K562 (cell line): Measurements from ENCODE around the gene RALB. TPM values are rescaled to one million over a fixed set of nuclear protein-coding genes. Genes with fewer than 3 reads are reported as not detected.

Experiments
- ATAC-seq: fragments of 200-7000 bp; cut with Tn5 transposase; 3 replicates; pipeline ENCODE4 v1.9.1; 2020; ENCODE audit warnings: moderate library complexity
- BruUV-seq: library from RNA; stranded (reverse); fragments of 400-500 nt; replicated peaks from 2 replicates; lab custom pipeline; 2021; lab: Mats Ljungman, UMichigan
- CTCF ChIA-PET: fragments of 300-600 bp; formaldehyde crosslinking; extraction: SDS; loops from one replicate; lab custom pipeline; 2021; ENCODE audit warnings: low intra/inter-chr PET ratio; lab: Yijun Ruan, JAX
- POLR2A ChIA-PET: fragments of 300-600, 350-650 bp; sonication (Branson Sonifier 250); formaldehyde crosslinking; extraction: SDS; loops from one replicate; lab custom pipeline; 2021; ENCODE audit warnings: antibody characterized with exemption, inconsistent platforms; lab: Yijun Ruan, JAX
- DNase-seq, 4 experiments: peaks; one replicate each; pipeline versions ENCODE4 v3.0.0 to v3.0.0-alpha.2; 2011 to 2018; ENCODE audit warnings: low spot score in 3 of 4, mixed read lengths in 3 of 4; ENCODE audit errors: extremely low read depth in 1 of 4
- FAIRE-seq: peaks from 2 replicates; lab custom pipeline; 2011; peaks lifted over from hg19 to GRCh38; lab: Jason Lieb, UNC
- H2AFZ ChIP-seq: 2 replicates; pipeline ENCODE4 v1.6.0; 2011; ENCODE audit warnings: low read depth, low read length, control low read depth, inconsistent platforms
- H3K27ac ChIP-seq: fragments of 200-600 bp; 3 replicates; pipeline ENCODE4 v1.8.0; 2011; ENCODE audit warnings: low read depth, mild to moderate bottlenecking, control low read depth, inconsistent platforms, low read length, moderate library complexity, mixed read lengths; ENCODE audit errors: extremely low read depth
- H3K27me3 ChIP-seq, 2 experiments: fragments of 300-600 bp in 1 of 2; 2 replicates in 1 of 2; 3 replicates in 1 of 2; pipeline versions ENCODE4 v1.6.0 to v1.8.0; 2011; ENCODE audit warnings: inconsistent platforms in 2 of 2, low read length in 2 of 2, mild to moderate bottlenecking in 1 of 2, mixed read lengths in 1 of 2, moderate library complexity in 1 of 2; ENCODE audit not compliant: control insufficient read depth in 2 of 2, insufficient read depth in 2 of 2
- H3K36me3 ChIP-seq: fragments of 300-600 bp; 3 replicates; pipeline ENCODE4 v1.8.0; 2011; ENCODE audit warnings: mild to moderate bottlenecking, low read length, inconsistent platforms; ENCODE audit not compliant: control insufficient read depth, insufficient read depth
- H3K4me1 ChIP-seq, 2 experiments: fragments of 200-600 bp in 1 of 2; replicated peaks in 1 of 2; 2 replicates in 1 of 2; 3 replicates in 1 of 2; pipeline versions ENCODE4 v1.5.1 to v1.8.0; 2011; ENCODE audit warnings: inconsistent platforms in 2 of 2, low read length in 2 of 2, mild to moderate bottlenecking in 1 of 2, mixed read lengths in 1 of 2, moderate library complexity in 1 of 2; ENCODE audit not compliant: control insufficient read depth in 2 of 2, insufficient read depth in 2 of 2
- H3K4me2 ChIP-seq: 2 replicates; pipeline ENCODE4 v1.6.1; 2011; ENCODE audit warnings: low read length, control low read depth, inconsistent platforms, mixed read lengths; ENCODE audit not compliant: insufficient read depth
- H3K4me3 ChIP-seq: fragments of 200-600 bp; sonication (generic), shearing (Covaris generic); 2 replicates; pipeline ENCODE4 v1.5.1; 2016; ENCODE audit warnings: control low read depth, inconsistent platforms
- H3K79me2 ChIP-seq: fragments of 200-600 bp; 3 replicates; pipeline ENCODE4 v1.8.0; 2011; ENCODE audit warnings: low read length, inconsistent platforms; ENCODE audit not compliant: control insufficient read depth, insufficient read depth
- H3K9ac ChIP-seq, 2 experiments: 2 replicates each; pipeline versions ENCODE4 v1.6.0 to v1.6.1; 2011; ENCODE audit warnings: low read depth in 2 of 2, low read length in 2 of 2, control low read depth in 1 of 2, inconsistent platforms in 1 of 2, mild to moderate bottlenecking in 1 of 2, mixed read lengths in 1 of 2; ENCODE audit not compliant: insufficient read depth in 1 of 2
- H3K9me1 ChIP-seq: one replicate; pipeline ENCODE4 v1.6.0; 2011; ENCODE audit warnings: inconsistent platforms, mild to moderate bottlenecking, low read length, moderate library complexity; ENCODE audit not compliant: control insufficient read depth, insufficient read depth
- H3K9me3 ChIP-seq: replicated peaks from 2 replicates; pipeline ENCODE4 v1.5.1; 2011; ENCODE audit warnings: low read depth, low read length, inconsistent platforms; ENCODE audit not compliant: control insufficient read depth, insufficient read depth
- H4K20me1 ChIP-seq: replicated peaks from 2 replicates; pipeline ENCODE4 v1.6.1; 2011; ENCODE audit warnings: low read length, inconsistent platforms, mixed read lengths; ENCODE audit not compliant: control insufficient read depth, insufficient read depth
- DPF2 ChIP-seq: fragments of 450-650 bp; IDR thresholded peaks from 2 replicates; pipeline ENCODE4 v1.6.1; 2016
- GABPB1 ChIP-seq: sonication (generic); formaldehyde crosslinking; IDR thresholded peaks from 2 replicates; pipeline ENCODE4 v1.8.0; 2022; ENCODE audit warnings: mild to moderate bottlenecking, missing genetic modification reagents
- GTF2B ChIP-seq: IDR thresholded peaks from 2 replicates; pipeline ENCODE4 v1.6.1; 2011; ENCODE audit not compliant: insufficient read length; ENCODE audit errors: extremely low read depth
- ILF3 ChIP-seq: fragments of 450-650 bp; IDR thresholded peaks from 2 replicates; pipeline ENCODE4 v1.6.1; 2018; ENCODE audit warnings: antibody characterized with exemption, mild to moderate bottlenecking, moderate library complexity, borderline replicate concordance
- MAFG ChIP-seq: fragments of 450-650 bp; conservative IDR thresholded peaks from 2 replicates; pipeline ENCODE4 v1.6.1; 2016; ENCODE audit warnings: missing genetic modification characterization, missing compliant biosample characterization
- SNAPC5 ChIP-seq: fragments of 250-450 bp; sonication (Bioruptor Pico); IDR thresholded peaks from 2 replicates; pipeline ENCODE4 v1.8.0; 2021; ENCODE audit warnings: moderate library complexity, mild to moderate bottlenecking, inconsistent platforms
- SRF ChIP-seq, 2 experiments: fragments of 250-450, 450-650 bp in 1 of 2; sonication (Bioruptor Pico) in 1 of 2; sonication (generic) in 1 of 2; formaldehyde crosslinking; IDR thresholded peaks; 2 replicates each; pipeline versions ENCODE4 v1.5.0 to v1.5.1; 2020 to 2022; ENCODE audit warnings: mild to moderate bottlenecking in 1 of 2, missing genetic modification reagents in 1 of 2
- ZFX ChIP-seq: sonication (generic); formaldehyde crosslinking; IDR thresholded peaks from 2 replicates; pipeline ENCODE4 v1.8.0; 2022; ENCODE audit warnings: mild to moderate bottlenecking, missing genetic modification reagents, moderate library complexity
- ZNF253 ChIP-seq: fragments of 250-450 bp; sonication (Bioruptor Pico); conservative IDR thresholded peaks from 2 replicates; pipeline ENCODE4 v1.6.1; 2021; ENCODE audit warnings: mild to moderate bottlenecking
- ZNF282 ChIP-seq: sonication (generic); formaldehyde crosslinking; IDR thresholded peaks from 2 replicates; pipeline ENCODE4 v1.8.1; 2023; ENCODE audit warnings: missing genetic modification reagents
- WGBS: fragments of 100-300 bp; shearing (Covaris generic); methylation state at CpG from one replicate; pipeline ENCODE4 v1.1.6; 2016; ENCODE audit warnings: low coverage, mixed read lengths; ENCODE audit not compliant: insufficient coverage; ENCODE audit errors: missing lambda C conversion rate; 5-methylcytosine and 5-hydroxymethylcytosine counted together
- in situ Hi-C: fragments of 300-500 bp; cut with MboI; formaldehyde crosslinking; loops from 4 replicates; pipeline ENCODE4 v1.15.0; 2018; ENCODE audit warnings: inconsistent platforms, mixed read lengths
- intact Hi-C: fragments of 100-400 bp; cut with micrococcal nuclease; formaldehyde crosslinking; loops from 2 replicates; pipeline ENCODE4 v1.14.2; 2022
- polyA plus RNA-seq, 8 experiments: library from polyadenylated mRNA; depleted of rRNA in 4 of 8; stranded (reverse) in 5 of 8; unstranded in 3 of 8; fragments of >200 nt; fragmentation: Nextera tagmentation in 2 of 8; fragmentation: Illumina TruSeq in 1 of 8; extraction: Ambion mirVana in 2 of 8; extraction: Trizol in 1 of 8; gene quantifications; 2 replicates each; pipeline versions ENCODE4 v1.2.1 to v1.2.3, GENCODE V29; 2011 to 2014; ENCODE audit warnings: inconsistent platforms in 1 of 8, missing spikeins in 1 of 8
- total RNA-seq, 7 experiments: library from RNA; depleted of rRNA in 6 of 7; stranded (reverse); fragments of >200 nt in 6 of 7; fragmentation: Illumina TruSeq in 2 of 7; extraction: Trizol in 2 of 7; gene quantifications; 2 replicates each; pipeline versions ENCODE4 v1.2.1 to v1.2.3, GENCODE V29; 2011 to 2021; ENCODE audit warnings: low replicate concordance in 1 of 7
- TF ChIP-seq, protein P1 (sequence below): sonication (generic); formaldehyde crosslinking; IDR thresholded peaks from 2 replicates; pipeline ENCODE4 v1.4.0; 2020; ENCODE audit warnings: mild to moderate bottlenecking, missing genetic modification reagents
- TF ChIP-seq, protein P2 (sequence below): fragments of 450-650 bp; IDR thresholded peaks from 2 replicates; pipeline ENCODE4 v1.6.1; 2018; ENCODE audit warnings: mild to moderate bottlenecking, low read depth; ENCODE audit not compliant: partially characterized antibody

RALB gene
- total and polyA plus RNA-seq, 9 of the 15 experiments (the other 6 are each of a cell fraction or from before 2014, with no cell fraction given), result 14.8 to 65.6 (median 38.4) TPM

GRCh38 chr2:120326066-120326465 lies 73.4 kb downstream of the RALB start:
- Histone ChIP-seq H3K27ac (no peak overlapping the region), H3K4me1 (peaks cover 10 to 14% of the 10 kb centered on the region in 2 experiments; a peak in 4 of 5 replicates), H3K9me1 (no peaks in the 10 kb centered on the region), H3K4me2 (no peak overlapping the region), H3K79me2 (no peaks in the 10 kb centered on the region), H4K20me1 (peaks cover 13% of the 10 kb centered on the region; the same call in 1 of the 2 replicates), H2AFZ (no peak overlapping the region), H3K4me3 (no peak overlapping the region), H3K9me3 (no peaks in the 10 kb centered on the region), H3K27me3 (peaks cover 56 to 86% of the 10 kb centered on the region in 2 experiments), H3K36me3 (no peaks in the 10 kb centered on the region), H3K9ac (no peak overlapping the region)
- DNase-seq (no peak), ATAC-seq (no peak), FAIRE-seq (no peak)
- intact Hi-C loops, result no loop called here
- in situ Hi-C loops, result no loop called here
- BruUV-seq, result no TSS peak
- POLR2A ChIA-PET, result interaction anchor here (1.0 to 1.1 kb wide), 3 partner anchors 10 to 110 kb away, joined by 3 to 5 read pairs (median 3); no protein-coding TSS in a partner anchor
- WGBS, result 7% methylated on average over 9 of the region's 9 CpGs
- no peak for TF ChIP-seq GTF2B
- TF ChIP-seq, protein P1, sequence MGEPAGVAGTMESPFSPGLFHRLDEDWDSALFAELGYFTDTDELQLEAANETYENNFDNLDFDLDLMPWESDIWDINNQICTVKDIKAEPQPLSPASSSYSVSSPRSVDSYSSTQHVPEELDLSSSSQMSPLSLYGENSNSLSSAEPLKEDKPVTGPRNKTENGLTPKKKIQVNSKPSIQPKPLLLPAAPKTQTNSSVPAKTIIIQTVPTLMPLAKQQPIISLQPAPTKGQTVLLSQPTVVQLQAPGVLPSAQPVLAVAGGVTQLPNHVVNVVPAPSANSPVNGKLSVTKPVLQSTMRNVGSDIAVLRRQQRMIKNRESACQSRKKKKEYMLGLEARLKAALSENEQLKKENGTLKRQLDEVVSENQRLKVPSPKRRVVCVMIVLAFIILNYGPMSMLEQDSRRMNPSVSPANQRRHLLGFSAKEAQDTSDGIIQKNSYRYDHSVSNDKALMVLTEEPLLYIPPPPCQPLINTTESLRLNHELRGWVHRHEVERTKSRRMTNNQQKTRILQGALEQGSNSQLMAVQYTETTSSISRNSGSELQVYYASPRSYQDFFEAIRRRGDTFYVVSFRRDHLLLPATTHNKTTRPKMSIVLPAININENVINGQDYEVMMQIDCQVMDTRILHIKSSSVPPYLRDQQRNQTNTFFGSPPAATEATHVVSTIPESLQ, result no peak
- no peak for TF ChIP-seq MAFG
- TF ChIP-seq GABPB1, result no peak
- TF ChIP-seq ZNF253, result no peak
- no peak for TF ChIP-seq DPF2
- TF ChIP-seq, protein P2, sequence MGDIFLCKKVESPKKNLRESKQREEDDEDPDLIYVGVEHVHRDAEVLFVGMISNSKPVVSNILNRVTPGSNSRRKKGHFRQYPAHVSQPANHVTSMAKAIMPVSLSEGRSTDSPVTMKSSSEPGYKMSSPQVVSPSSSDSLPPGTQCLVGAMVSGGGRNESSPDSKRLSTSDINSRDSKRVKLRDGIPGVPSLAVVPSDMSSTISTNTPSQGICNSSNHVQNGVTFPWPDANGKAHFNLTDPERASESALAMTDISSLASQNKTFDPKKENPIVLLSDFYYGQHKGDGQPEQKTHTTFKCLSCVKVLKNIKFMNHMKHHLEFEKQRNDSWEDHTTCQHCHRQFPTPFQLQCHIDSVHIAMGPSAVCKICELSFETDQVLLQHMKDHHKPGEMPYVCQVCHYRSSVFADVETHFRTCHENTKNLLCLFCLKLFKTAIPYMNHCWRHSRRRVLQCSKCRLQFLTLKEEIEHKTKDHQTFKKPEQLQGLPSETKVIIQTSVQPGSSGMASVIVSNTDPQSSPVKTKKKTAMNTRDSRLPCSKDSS, result no peak
- no peak for TF ChIP-seq ZFX (CRISPR knock-in tag)
- TF ChIP-seq SRF (CRISPR knock-in tag; IDR thresholded peaks at IDR 0.05), result no peak
- TF ChIP-seq ILF3, result no peak
- TF ChIP-seq ZNF282, result no peak
- TF ChIP-seq SNAPC5 (CRISPR knock-in tag), result no peak
- CTCF ChIA-PET, result no interaction called here
